Stimulated activated naive B cell treated with anti-CD40 and anti-IgM and Interleukin-4, amounts not matched to agents 10 μg/mL and 1 μg/mL and 100 μg/mL, for 72 hours (primary cell): ENCODE measurements around the gene EXOG.

Experiments used
- ATAC-seq, 2 donors: fragments of 150-1000 bp; cut with Tn5 transposase; replicated peaks; 2 replicates each; pipeline ENCODE4 v1.10.0; 2021; ENCODE audit warnings: moderate library complexity in 1 of 2
- DNase-seq: peaks from one replicate; pipeline ENCODE4 v3.0.0; 2021
- H3K27ac Mint-ChIP-seq: one replicate; pipeline ENCODE4 v1.8.0; 2022; ENCODE audit warnings: mild to moderate bottlenecking, mixed read lengths
- H3K27me3 Mint-ChIP-seq, 2 donors: one replicate each; pipeline ENCODE4 v1.8.0; 2022; ENCODE audit warnings: mixed read lengths in 2 of 2
- H3K36me3 Mint-ChIP-seq, 2 donors: one replicate each; pipeline ENCODE4 v1.8.0; 2022; ENCODE audit warnings: mixed read lengths in 2 of 2, mild to moderate bottlenecking in 1 of 2
- H3K4me1 Mint-ChIP-seq, 2 donors: one replicate each; pipeline ENCODE4 v1.8.0; 2022; ENCODE audit warnings: mixed read lengths in 2 of 2, mild to moderate bottlenecking in 1 of 2
- H3K4me3 Mint-ChIP-seq, 2 donors: one replicate each; pipeline ENCODE4 v1.8.0; 2022; ENCODE audit warnings: mild to moderate bottlenecking in 2 of 2, mixed read lengths in 2 of 2, moderate library complexity in 1 of 2
- H3K9me3 Mint-ChIP-seq, 2 donors: one replicate each; pipeline ENCODE4 v1.8.0; 2022; ENCODE audit warnings: mixed read lengths in 2 of 2, mild to moderate bottlenecking in 1 of 2

EXOG gene

GRCh38 chr3:38536671-38537070 lies 40.5 kb downstream of the EXOG start:
- Mint-ChIP-seq H3K9me3 (no peaks in the 10 kb centered on the region), H3K4me3 (no peak overlapping the region), H3K4me1 (no peaks in the 10 kb centered on the region), H3K27ac (no peak overlapping the region), H3K27me3 (no peaks in the 10 kb centered on the region), H3K36me3 (peaks cover 36 to 42% of the 10 kb centered on the region in 2 donors)
- ATAC-seq (no peak), DNase-seq (no peak)

GRCh38 chr3:38538773-38539353 lies 42.7 kb downstream of the EXOG start:
- Mint-ChIP-seq H3K27ac (no peak overlapping the region), H3K9me3 (no peaks in the 10 kb centered on the region), H3K36me3 (peaks cover 27 to 28% of the 10 kb centered on the region in 2 donors), H3K27me3 (no peaks in the 10 kb centered on the region), H3K4me1 (no peaks in the 10 kb centered on the region), H3K4me3 (no peak overlapping the region)
- DNase-seq (no peak), ATAC-seq (no peak)

- ATAC-seq, result no peak
- H3K27ac Mint-ChIP-seq, result no peak overlapping the region
- no peak overlapping the region for H3K4me3 Mint-ChIP-seq
- H3K4me1 Mint-ChIP-seq, result no peaks in the 10 kb centered on the region
- no peaks in the 10 kb centered on the region for H3K9me3 Mint-ChIP-seq
- H3K36me3 Mint-ChIP-seq, result peaks cover 7 to 12% of the 10 kb centered on the region in 2 donors
- no peak for DNase-seq
- H3K27me3 Mint-ChIP-seq, result peaks cover 0 to 10% of the 10 kb centered on the region in 2 donors
Measured at GRCh38 chr3:38541806-38542205, 45.7 kb downstream of the EXOG start.

GRCh38 chr3:38542401-38543298 lies 46.5 kb downstream of the EXOG start:
- Mint-ChIP-seq H3K27me3 (peaks cover 0 to 10% of the 10 kb centered on the region in 2 donors), H3K4me1 (no peaks in the 10 kb centered on the region), H3K9me3 (no peaks in the 10 kb centered on the region), H3K36me3 (peaks cover 6 to 7% of the 10 kb centered on the region in 2 donors), H3K4me3 (no peak overlapping the region), H3K27ac (no peak overlapping the region)
- DNase-seq (no peak), ATAC-seq (no peak)

GRCh38 chr3:38543586-38543985 lies 47.4 kb downstream of the EXOG start:
- Mint-ChIP-seq H3K36me3 (peaks cover 0 to 3% of the 10 kb centered on the region in 2 donors), H3K9me3 (no peaks in the 10 kb centered on the region), H3K4me3 (no peak overlapping the region), H3K27me3 (peaks cover 0 to 10% of the 10 kb centered on the region in 2 donors), H3K27ac (no peak overlapping the region), H3K4me1 (no peaks in the 10 kb centered on the region)
- no peak for ATAC-seq
- DNase-seq, result no peak

- peaks cover 0 to 10% of the 10 kb centered on the region in 2 donors for H3K27me3 Mint-ChIP-seq
- no peaks in the 10 kb centered on the region for H3K36me3 Mint-ChIP-seq
- no peak overlapping the region for H3K4me3 Mint-ChIP-seq
- no peaks in the 10 kb centered on the region for H3K4me1 Mint-ChIP-seq
- ATAC-seq, result no peak
- no peak for DNase-seq
- no peaks in the 10 kb centered on the region for H3K9me3 Mint-ChIP-seq
- H3K27ac Mint-ChIP-seq, result no peak overlapping the region
Measured at GRCh38 chr3:38544926-38545325, 48.8 kb downstream of the EXOG start.

GRCh38 chr3:38545550-38545949 lies 49.4 kb downstream of the EXOG start:
- H3K4me1 Mint-ChIP-seq, result no peaks in the 10 kb centered on the region
- peaks cover 0 to 10% of the 10 kb centered on the region in 2 donors for H3K27me3 Mint-ChIP-seq
- DNase-seq, result no peak
- H3K9me3 Mint-ChIP-seq, result peaks cover 0 to 2% of the 10 kb centered on the region in 2 donors
- no peak for ATAC-seq
- no peak overlapping the region for H3K4me3 Mint-ChIP-seq
- no peak overlapping the region for H3K27ac Mint-ChIP-seq
- no peaks in the 10 kb centered on the region for H3K36me3 Mint-ChIP-seq

- Mint-ChIP-seq H3K4me3 (no peak overlapping the region), H3K9me3 (peaks cover 2 to 3% of the 10 kb centered on the region in 2 donors), H3K27ac (no peak overlapping the region), H3K36me3 (no peaks in the 10 kb centered on the region), H3K27me3 (peaks cover 0 to 10% of the 10 kb centered on the region in 2 donors), H3K4me1 (no peaks in the 10 kb centered on the region)
- DNase-seq (no peak), ATAC-seq (no peak)
Measured at GRCh38 chr3:38545983-38546382, 49.8 kb downstream of the EXOG start.

- DNase-seq, result no peak
- Mint-ChIP-seq H3K9me3 (peaks cover 3 to 4% of the 10 kb centered on the region in 2 donors), H3K27me3 (peaks cover 0 to 10% of the 10 kb centered on the region in 2 donors), H3K36me3 (no peaks in the 10 kb centered on the region), H3K27ac (no peak overlapping the region), H3K4me1 (no peaks in the 10 kb centered on the region), H3K4me3 (no peak overlapping the region)
- no peak for ATAC-seq
Measured at GRCh38 chr3:38548154-38548931, 52.2 kb downstream of the EXOG start.

- Mint-ChIP-seq H3K4me1 (no peaks in the 10 kb centered on the region), H3K36me3 (no peaks in the 10 kb centered on the region), H3K9me3 (peaks cover 6 to 8% of the 10 kb centered on the region in 2 donors), H3K4me3 (no peak overlapping the region), H3K27me3 (peaks cover 0 to 10% of the 10 kb centered on the region in 2 donors), H3K27ac (no peak overlapping the region)
- no peak for ATAC-seq
- DNase-seq, result no peak
Measured at GRCh38 chr3:38549082-38549481, 52.9 kb downstream of the EXOG start.

- DNase-seq, result no peak
- Mint-ChIP-seq H3K4me3 (no peak overlapping the region), H3K27ac (no peak overlapping the region), H3K9me3 (peaks cover 8 to 10% of the 10 kb centered on the region in 2 donors), H3K27me3 (peaks cover 0 to 10% of the 10 kb centered on the region in 2 donors), H3K36me3 (no peaks in the 10 kb centered on the region), H3K4me1 (no peaks in the 10 kb centered on the region)
- ATAC-seq, result no peak
Measured at GRCh38 chr3:38549486-38549885, 53.3 kb downstream of the EXOG start.

- Mint-ChIP-seq H3K4me3 (no peak overlapping the region), H3K27me3 (peaks cover 0 to 10% of the 10 kb centered on the region in 2 donors), H3K4me1 (no peaks in the 10 kb centered on the region), H3K27ac (no peak overlapping the region), H3K9me3 (peaks cover 8 to 10% of the 10 kb centered on the region in 2 donors), H3K36me3 (no peaks in the 10 kb centered on the region)
- no peak for ATAC-seq
- no peak for DNase-seq
Measured at GRCh38 chr3:38549957-38550840, 54.1 kb downstream of the EXOG start.

GRCh38 chr3:38551026-38551832 lies 55.1 kb downstream of the EXOG start:
- H3K4me1 Mint-ChIP-seq, result no peaks in the 10 kb centered on the region
- ATAC-seq (no peak), DNase-seq (no peak)
- no peak overlapping the region for H3K4me3 Mint-ChIP-seq
- H3K27ac Mint-ChIP-seq, result no peak overlapping the region
- peaks cover 0 to 6% of the 10 kb centered on the region in 2 donors for H3K27me3 Mint-ChIP-seq
- H3K9me3 Mint-ChIP-seq, result peaks cover 8 to 10% of the 10 kb centered on the region in 2 donors
- no peaks in the 10 kb centered on the region for H3K36me3 Mint-ChIP-seq
